ENCODE results near the gene S1PR2. TPM values are rescaled to one million over a fixed set of nuclear protein-coding genes. Genes with fewer than 3 reads are reported as not detected.

S1PR2 gene
- total and polyA plus RNA-seq, 9 of the 15 experiments (the other 6 are each of a cell fraction or from before 2014, with no cell fraction given), result 1.5 to 3.9 (median 2.0) TPM

- Histone ChIP-seq H3K79me2 (ENCODE audit: control insufficient read depth, insufficient read depth, low read length) (peaks cover 63% of the 10 kb centered on the region), H3K4me2 (ENCODE audit: insufficient read depth, low read length) (no peak overlapping the region), H3K9me3 (replicated peaks; ENCODE audit: control insufficient read depth, insufficient read depth, low read depth, low read length) (no peaks in the 10 kb centered on the region), H3K9me1 (ENCODE audit: control insufficient read depth, insufficient read depth, low read length) (no peaks in the 10 kb centered on the region), H3K27me3 (ENCODE audit: control insufficient read depth in 2 of 2, insufficient read depth in 2 of 2, low read length in 2 of 2) (no peaks in the 10 kb centered on the region), H3K4me3 (no peak overlapping the region), H4K20me1 (replicated peaks; ENCODE audit: control insufficient read depth, insufficient read depth, low read length) (peaks cover 19% of the 10 kb centered on the region), H3K4me1 (replicated peaks in 1 of 2; ENCODE audit: control insufficient read depth in 2 of 2, insufficient read depth in 2 of 2, low read length in 2 of 2) (peaks cover 3 to 7% of the 10 kb centered on the region in 2 experiments; a peak in 3 of 5 replicates), H3K27ac (ENCODE audit: extremely low read depth, low read depth, low read length) (no peak overlapping the region), H3K9ac (ENCODE audit: insufficient read depth in 1 of 2, low read depth in 2 of 2, low read length in 2 of 2) (no peak overlapping the region), H2AFZ (ENCODE audit: low read depth, low read length) (no peak overlapping the region), H3K36me3 (ENCODE audit: control insufficient read depth, insufficient read depth, low read length) (peaks cover 87% of the 10 kb centered on the region)
- ATAC-seq (no peak), FAIRE-seq (no peak), DNase-seq (ENCODE audit: extremely low read depth in 1 of 4, low spot score in 3 of 4) (no peak)
- BruUV-seq (replicated peaks), result no TSS peak
- intact Hi-C loops (cut with micrococcal nuclease) (no loop called here), in situ Hi-C loops (cut with MboI) (no loop called here)
- CTCF ChIA-PET (ENCODE audit: low intra/inter-chr PET ratio), result no interaction called here
- POLR2A ChIA-PET, result interaction anchor here (0.7 to 2.5 kb wide), 3 partner anchors 11 to 31 kb away, joined by 4 to 14 read pairs (median 4); partner anchors contain the start of gene DNMT1
- WGBS (ENCODE audit: insufficient coverage, low coverage, missing lambda C conversion rate), result 79% methylated on average over 3 of the region's 3 CpGs
- TF ChIP-seq TSC22D4 (tag; IDR thresholded peaks at IDR 0.05) (no peak), CEBPG (CRISPR knock-in tag; IDR thresholded peaks at IDR 0.05) (no peak; the same call in 1 of the 2 replicates), CEBPG (tag; conservative IDR thresholded peaks at IDR 0.05 in 1 of 2, IDR thresholded peaks at IDR 0.05 in 1 of 2) (0 out of 4 replicates have a peak, but pooled peaks of 1 of the 2 experiments have one; percentile 11)
Measured at GRCh38 chr19:10183926-10184325, 47.2 kb downstream of the S1PR2 start.

- peaks cover 80% of the 10 kb centered on the region for H3K36me3 ChIP-seq (ENCODE audit: control insufficient read depth, insufficient read depth, low read length)
- H2AFZ ChIP-seq (ENCODE audit: low read depth, low read length), result no peak overlapping the region
- H3K27me3 ChIP-seq (ENCODE audit: control insufficient read depth in 2 of 2, insufficient read depth in 2 of 2, low read length in 2 of 2), result no peaks in the 10 kb centered on the region
- no peak overlapping the region for H3K27ac ChIP-seq (ENCODE audit: extremely low read depth, low read depth, low read length)
- 93% methylated on average over 10 of the region's 10 CpGs for WGBS (ENCODE audit: insufficient coverage, low coverage, missing lambda C conversion rate)
- POLR2A ChIA-PET, result interaction anchor here (0.6 to 2.5 kb wide), 4 partner anchors 9 to 190 kb away, joined by 3 to 14 read pairs (median 4); no protein-coding TSS in a partner anchor
- no TSS peak for BruUV-seq (replicated peaks)
- in situ Hi-C loops (cut with MboI), result no loop called here
- H3K4me3 ChIP-seq, result no peak overlapping the region
- FAIRE-seq (no peak), ATAC-seq (no peak), DNase-seq (ENCODE audit: extremely low read depth in 1 of 4, low spot score in 3 of 4) (no peak)
- no peaks in the 10 kb centered on the region for H3K9me1 ChIP-seq (ENCODE audit: control insufficient read depth, insufficient read depth, low read length)
- no peak overlapping the region for H3K9ac ChIP-seq (ENCODE audit: insufficient read depth in 1 of 2, low read depth in 2 of 2, low read length in 2 of 2)
- peaks cover 19% of the 10 kb centered on the region for H4K20me1 ChIP-seq (replicated peaks; ENCODE audit: control insufficient read depth, insufficient read depth, low read length)
- peaks cover 52% of the 10 kb centered on the region for H3K79me2 ChIP-seq (ENCODE audit: control insufficient read depth, insufficient read depth, low read length)
- peaks cover 3 to 7% of the 10 kb centered on the region in 2 experiments; a peak in 3 of 5 replicates for H3K4me1 ChIP-seq (replicated peaks in 1 of 2; ENCODE audit: control insufficient read depth in 2 of 2, insufficient read depth in 2 of 2, low read length in 2 of 2)
- intact Hi-C loops (cut with micrococcal nuclease), result no loop called here
- H3K9me3 ChIP-seq (replicated peaks; ENCODE audit: control insufficient read depth, insufficient read depth, low read depth, low read length), result no peaks in the 10 kb centered on the region
- H3K4me2 ChIP-seq (ENCODE audit: insufficient read depth, low read length), result no peak overlapping the region
- CTCF ChIA-PET (ENCODE audit: low intra/inter-chr PET ratio), result no interaction called here
- TF ChIP-seq CXXC5 (CRISPR knock-in tag; IDR thresholded peaks at IDR 0.05) (no peak), ARHGAP35 (IDR thresholded peaks at IDR 0.05; ENCODE audit: partially characterized antibody) (no peak), NRF1 (conservative IDR thresholded peaks at IDR 0.05 in 1 of 2, IDR thresholded peaks at IDR 0.05 in 1 of 2) (no peak), ZNF707 (CRISPR knock-in tag; conservative IDR thresholded peaks at IDR 0.05) (peak; percentile 70; the same call in 1 of the 2 replicates), NUFIP1 (IDR thresholded peaks at IDR 0.05; ENCODE audit: partially characterized antibody) (no peak), MTF1 (CRISPR knock-in tag; IDR thresholded peaks at IDR 0.05; ENCODE audit: borderline replicate concordance) (peak; percentile 85; the same call in 1 of the 2 replicates), RFX1 (IDR thresholded peaks at IDR 0.05) (no peak), ESRRA (IDR thresholded peaks at IDR 0.05; ENCODE audit: borderline replicate concordance, low read depth) (no peak), NCOA4 (IDR thresholded peaks at IDR 0.05; ENCODE audit: partially characterized antibody) (no peak), ZNF449 (CRISPR knock-in tag; IDR thresholded peaks at IDR 0.05) (peak; percentile 84), ZNF830 (CRISPR knock-in tag; IDR thresholded peaks at IDR 0.05) (no peak), MTA1 (IDR thresholded peaks at IDR 0.05; ENCODE audit: borderline replicate concordance) (no peak), HDAC3 (IDR thresholded peaks at IDR 0.05; ENCODE audit: borderline replicate concordance, partially characterized antibody) (no peak), ZNF140 (CRISPR knock-in tag; IDR thresholded peaks at IDR 0.05) (peak; percentile 83)
Measured at GRCh38 chr19:10182847-10183246, 48.3 kb downstream of the S1PR2 start.

Data from K562 (cell line).